GM12878 (cell line): ENCODE results near the gene NAA10. TPM values are rescaled to one million over a fixed set of nuclear protein-coding genes. Genes with fewer than 3 reads are reported as not detected.

Source experiments
- EZH2 ChIP-seq: IDR thresholded peaks from 2 replicates; pipeline ENCODE4 v1.6.1; 2012; ENCODE audit warnings: low read depth, mild to moderate bottlenecking, control low read depth, inconsistent platforms, low read length, borderline replicate concordance; ENCODE audit not compliant: control insufficient read depth
- KLF5 ChIP-seq: fragments of 450-650 bp; IDR thresholded peaks from 2 replicates; pipeline ENCODE4 v1.6.1; 2014; ENCODE audit warnings: mild to moderate bottlenecking; ENCODE audit not compliant: partially characterized antibody
- LARP7 ChIP-seq: fragments of 450-650 bp; IDR thresholded peaks from 2 replicates; pipeline ENCODE4 v1.6.1; 2017; ENCODE audit warnings: mild to moderate bottlenecking
- MYC ChIP-seq: IDR thresholded peaks from 2 replicates; pipeline ENCODE4 v1.6.1; 2011; ENCODE audit warnings: mild to moderate bottlenecking, low read length, moderate library complexity, inconsistent platforms; ENCODE audit not compliant: insufficient read depth, insufficient replicate concordance, insufficient read length, severe bottlenecking
- NFYB ChIP-seq: IDR thresholded peaks from 2 replicates; pipeline ENCODE4 v1.6.1; 2011; ENCODE audit warnings: low read depth, mild to moderate bottlenecking, low read length, improper control_type of control experiment, moderate library complexity; ENCODE audit not compliant: insufficient read depth
- NR2C2 ChIP-seq: IDR thresholded peaks from 2 replicates; pipeline ENCODE4 v1.6.1; 2011; ENCODE audit warnings: borderline replicate concordance, low read depth; ENCODE audit not compliant: control insufficient read depth, insufficient read length
- POLR2AphosphoS5 ChIP-seq: IDR thresholded peaks from 2 replicates; pipeline ENCODE4 v1.6.1; 2011; ENCODE audit warnings: mild to moderate bottlenecking, low read length, inconsistent platforms
- RCOR1 ChIP-seq: conservative IDR thresholded peaks from 2 replicates; pipeline ENCODE4 v1.6.1; 2012; ENCODE audit warnings: low read depth, low read length, improper control_type of control experiment
- RFX5 ChIP-seq: IDR thresholded peaks from 2 replicates; pipeline ENCODE4 v1.6.1; 2011; ENCODE audit warnings: low read depth, low read length, improper control_type of control experiment
- SMARCA5 ChIP-seq: fragments of 450-650 bp; IDR thresholded peaks from 2 replicates; pipeline ENCODE4 v1.6.1; 2017; ENCODE audit warnings: mild to moderate bottlenecking
- TAF1 ChIP-seq: IDR thresholded peaks from 2 replicates; pipeline ENCODE4 v1.6.1; 2011; ENCODE audit warnings: mild to moderate bottlenecking, low read depth, low read length, borderline replicate concordance
- TBL1XR1 ChIP-seq: IDR thresholded peaks from 2 replicates; pipeline ENCODE4 v1.6.1; 2012; ENCODE audit warnings: low read depth, low read length, improper control_type of control experiment
- ZNF384 ChIP-seq: IDR thresholded peaks from 2 replicates; pipeline ENCODE4 v1.6.1; 2012; ENCODE audit warnings: low read depth, mild to moderate bottlenecking, low read length, improper control_type of control experiment, borderline replicate concordance
- polyA plus RNA-seq, 11 experiments: library from polyadenylated mRNA; depleted of rRNA in 4 of 11; unstranded in 6 of 11; stranded (reverse) in 5 of 11; fragments of >200 nt; fragmentation: Nextera tagmentation in 4 of 11; fragmentation: Illumina TruSeq in 1 of 11; extraction: Ambion mirVana in 4 of 11; extraction: Trizol in 1 of 11; gene quantifications; 1 replicate in 1 of 11; 2 replicates in 10 of 11; pipeline versions ENCODE4 v1.2.1 to v1.2.3, GENCODE V29; 2011 to 2016; ENCODE audit warnings: inconsistent platforms in 2 of 11, missing spikeins in 2 of 11, low read depth in 1 of 11
- total RNA-seq, 4 experiments: library from RNA; depleted of rRNA in 3 of 4; stranded (reverse); fragments of >200 nt in 3 of 4; fragmentation: Illumina TruSeq in 1 of 4; extraction: Trizol in 1 of 4; gene quantifications; 2 replicates each; pipeline versions ENCODE4 v1.2.1 to v1.2.3, GENCODE V29; 2013 to 2021
- TF ChIP-seq, protein P1 (sequence below): IDR thresholded peaks from 2 replicates; pipeline ENCODE4 v1.6.1; 2012; ENCODE audit warnings: low read depth, low read length, improper control_type of control experiment
- TF ChIP-seq, protein P2 (sequence below): IDR thresholded peaks from 2 replicates; pipeline ENCODE4 v1.6.1; 2011; ENCODE audit warnings: low read depth, low read length, improper control_type of control experiment, borderline replicate concordance
- TF ChIP-seq, protein P3 (sequence below): fragments of 450-650 bp; IDR thresholded peaks from 2 replicates; pipeline ENCODE4 v1.6.1; 2016; ENCODE audit warnings: mild to moderate bottlenecking

NAA10 gene
- total and polyA plus RNA-seq, 10 of the 15 experiments (the other 5 are each of a cell fraction or from before 2014, with no cell fraction given) = 7.9 to 212 (median 98.9) TPM

DNA sequence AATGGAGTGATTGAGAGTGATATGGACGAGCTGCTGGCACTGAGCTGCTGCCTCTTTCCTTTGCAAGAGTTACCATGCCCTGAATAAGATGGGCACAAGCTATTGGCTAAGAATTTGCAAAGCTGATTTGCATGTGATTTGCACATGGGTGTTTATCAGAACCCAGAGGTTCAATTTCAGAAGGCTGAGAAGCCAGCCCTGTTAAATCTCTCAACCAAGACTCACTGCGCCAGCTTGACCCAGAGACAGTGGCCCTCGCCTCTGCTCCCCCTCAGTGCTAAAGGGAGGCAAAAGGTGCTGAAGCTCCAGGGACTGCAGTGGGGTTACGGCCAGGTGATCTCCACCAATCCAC is 9.5 kb downstream of the NAA10 start (continued):
- no peak for TF ChIP-seq RCOR1
- TF ChIP-seq ZNF384 = no peak
- TF ChIP-seq, protein P1, sequence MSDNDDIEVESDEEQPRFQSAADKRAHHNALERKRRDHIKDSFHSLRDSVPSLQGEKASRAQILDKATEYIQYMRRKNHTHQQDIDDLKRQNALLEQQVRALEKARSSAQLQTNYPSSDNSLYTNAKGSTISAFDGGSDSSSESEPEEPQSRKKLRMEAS = no peak
- no peak for TF ChIP-seq NR2C2
- no peak for TF ChIP-seq TBL1XR1
- TF ChIP-seq RFX5 = no peak
- TF ChIP-seq LARP7 = no peak
- TF ChIP-seq MYC = no peak
- TF ChIP-seq POLR2AphosphoS5 = peak; percentile 98
- TF ChIP-seq TAF1 = peak; percentile 84
- TF ChIP-seq KLF5 = no peak
- TF ChIP-seq NFYB = no peak
- TF ChIP-seq EZH2 = no peak
- no peak for TF ChIP-seq SMARCA5
- TF ChIP-seq, protein P2, sequence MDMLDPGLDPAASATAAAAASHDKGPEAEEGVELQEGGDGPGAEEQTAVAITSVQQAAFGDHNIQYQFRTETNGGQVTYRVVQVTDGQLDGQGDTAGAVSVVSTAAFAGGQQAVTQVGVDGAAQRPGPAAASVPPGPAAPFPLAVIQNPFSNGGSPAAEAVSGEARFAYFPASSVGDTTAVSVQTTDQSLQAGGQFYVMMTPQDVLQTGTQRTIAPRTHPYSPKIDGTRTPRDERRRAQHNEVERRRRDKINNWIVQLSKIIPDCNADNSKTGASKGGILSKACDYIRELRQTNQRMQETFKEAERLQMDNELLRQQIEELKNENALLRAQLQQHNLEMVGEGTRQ = no peak
- TF ChIP-seq, protein P3, sequence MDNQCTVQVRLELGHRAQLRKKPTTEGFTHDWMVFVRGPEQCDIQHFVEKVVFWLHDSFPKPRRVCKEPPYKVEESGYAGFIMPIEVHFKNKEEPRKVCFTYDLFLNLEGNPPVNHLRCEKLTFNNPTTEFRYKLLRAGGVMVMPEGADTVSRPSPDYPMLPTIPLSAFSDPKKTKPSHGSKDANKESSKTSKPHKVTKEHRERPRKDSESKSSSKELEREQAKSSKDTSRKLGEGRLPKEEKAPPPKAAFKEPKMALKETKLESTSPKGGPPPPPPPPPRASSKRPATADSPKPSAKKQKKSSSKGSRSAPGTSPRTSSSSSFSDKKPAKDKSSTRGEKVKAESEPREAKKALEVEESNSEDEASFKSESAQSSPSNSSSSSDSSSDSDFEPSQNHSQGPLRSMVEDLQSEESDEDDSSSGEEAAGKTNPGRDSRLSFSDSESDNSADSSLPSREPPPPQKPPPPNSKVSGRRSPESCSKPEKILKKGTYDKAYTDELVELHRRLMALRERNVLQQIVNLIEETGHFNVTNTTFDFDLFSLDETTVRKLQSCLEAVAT = 0 out of 2 replicates have a peak, but pooled peaks have one; percentile 44
- TF ChIP-seq, all 136 proteins: peak for 9
